ENCODE results near the gene CBX1. TPM values are rescaled to one million over a fixed set of nuclear protein-coding genes. Genes with fewer than 3 reads are reported as not detected.

Gene CBX1
- total and polyA plus RNA-seq, 10 of the 15 experiments (the other 5 are each of a cell fraction or from before 2014, with no cell fraction given): 11.8 to 99.2 (median 43.5) TPM

- no peak for TF ChIP-seq ZNF687 (IDR thresholded peaks at IDR 0.05)
- TF ChIP-seq ZNF217 (IDR thresholded peaks at IDR 0.05): no peak
- no peak for TF ChIP-seq FOXM1 (IDR thresholded peaks at IDR 0.05; ENCODE audit: low read depth, low read length)
- TF ChIP-seq BHLHE40 (IDR thresholded peaks at IDR 0.05; ENCODE audit: borderline replicate concordance in 1 of 2, low read depth in 2 of 2, low read length in 1 of 2): peak; percentile 59 to 71; a peak in 3 of 4 replicates
- TF ChIP-seq RFX5 (IDR thresholded peaks at IDR 0.05; ENCODE audit: low read depth, low read length): no peak
- no peak for TF ChIP-seq BMI1 (IDR thresholded peaks at IDR 0.05; ENCODE audit: borderline replicate concordance)
- peak; percentile 91; the same call in 1 of the 2 replicates for TF ChIP-seq RB1 (IDR thresholded peaks at IDR 0.05; ENCODE audit: borderline replicate concordance)
- TF ChIP-seq BCL3 (IDR thresholded peaks at IDR 0.05; ENCODE audit: borderline replicate concordance, insufficient read depth, low read depth, low read length, poor library complexity, severe bottlenecking): no peak
- no peak for TF ChIP-seq ZNF384 (IDR thresholded peaks at IDR 0.05; ENCODE audit: borderline replicate concordance, low read depth, low read length)
- no peak for TF ChIP-seq SIX5 (IDR thresholded peaks at IDR 0.05; ENCODE audit: low read depth, low read length, severe bottlenecking)
- no peak for TF ChIP-seq RAD21 (IDR thresholded peaks at IDR 0.05; ENCODE audit: insufficient read depth, low read depth, low read length)
- no peak for TF ChIP-seq NFIC (IDR thresholded peaks at IDR 0.05; ENCODE audit: low read depth, low read length)
- no peak for TF ChIP-seq SREBF2 (IDR thresholded peaks at IDR 0.05; ENCODE audit: low read length)
- peak; percentile 43; the same call in 1 of the 2 replicates for TF ChIP-seq PML (IDR thresholded peaks at IDR 0.05; ENCODE audit: low read length)
- TF ChIP-seq CBX5 (IDR thresholded peaks at IDR 0.05; ENCODE audit: low read depth): no peak
- 0 out of 2 replicates have a peak, but pooled peaks have one; percentile 20 for TF ChIP-seq JUND (IDR thresholded peaks at IDR 0.05; ENCODE audit: low read depth, low read length)
- TF ChIP-seq, protein P1, sequence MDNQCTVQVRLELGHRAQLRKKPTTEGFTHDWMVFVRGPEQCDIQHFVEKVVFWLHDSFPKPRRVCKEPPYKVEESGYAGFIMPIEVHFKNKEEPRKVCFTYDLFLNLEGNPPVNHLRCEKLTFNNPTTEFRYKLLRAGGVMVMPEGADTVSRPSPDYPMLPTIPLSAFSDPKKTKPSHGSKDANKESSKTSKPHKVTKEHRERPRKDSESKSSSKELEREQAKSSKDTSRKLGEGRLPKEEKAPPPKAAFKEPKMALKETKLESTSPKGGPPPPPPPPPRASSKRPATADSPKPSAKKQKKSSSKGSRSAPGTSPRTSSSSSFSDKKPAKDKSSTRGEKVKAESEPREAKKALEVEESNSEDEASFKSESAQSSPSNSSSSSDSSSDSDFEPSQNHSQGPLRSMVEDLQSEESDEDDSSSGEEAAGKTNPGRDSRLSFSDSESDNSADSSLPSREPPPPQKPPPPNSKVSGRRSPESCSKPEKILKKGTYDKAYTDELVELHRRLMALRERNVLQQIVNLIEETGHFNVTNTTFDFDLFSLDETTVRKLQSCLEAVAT (IDR thresholded peaks at IDR 0.05): no peak; the same call in 1 of the 2 replicates
- no peak for TF ChIP-seq KLF5 (IDR thresholded peaks at IDR 0.05; ENCODE audit: partially characterized antibody)
- no peak for TF ChIP-seq USF1 (IDR thresholded peaks at IDR 0.05; ENCODE audit: borderline replicate concordance, extremely low read length, insufficient read depth, low read depth, low read length)
Observed at GRCh38 chr17:48048384-48049126, 52.7 kb downstream of the CBX1 start (continued).
